NCI-H2196 treated with DMSO at 0.1 percent for 48 hours (cell line): ENCODE results near the gene USP17L29.
"Not testable (repeated sequence)": the region's sequence is repeated elsewhere in the genome, so short reads cannot be mapped to it uniquely, and the experiment has no call there.

Experiments
- DNase-seq: peaks from one replicate; lab custom pipeline; 2025; ENCODE audit not compliant: unreplicated experiment; lab: John Stamatoyannopoulos, UW

Gene USP17L29, protein sequence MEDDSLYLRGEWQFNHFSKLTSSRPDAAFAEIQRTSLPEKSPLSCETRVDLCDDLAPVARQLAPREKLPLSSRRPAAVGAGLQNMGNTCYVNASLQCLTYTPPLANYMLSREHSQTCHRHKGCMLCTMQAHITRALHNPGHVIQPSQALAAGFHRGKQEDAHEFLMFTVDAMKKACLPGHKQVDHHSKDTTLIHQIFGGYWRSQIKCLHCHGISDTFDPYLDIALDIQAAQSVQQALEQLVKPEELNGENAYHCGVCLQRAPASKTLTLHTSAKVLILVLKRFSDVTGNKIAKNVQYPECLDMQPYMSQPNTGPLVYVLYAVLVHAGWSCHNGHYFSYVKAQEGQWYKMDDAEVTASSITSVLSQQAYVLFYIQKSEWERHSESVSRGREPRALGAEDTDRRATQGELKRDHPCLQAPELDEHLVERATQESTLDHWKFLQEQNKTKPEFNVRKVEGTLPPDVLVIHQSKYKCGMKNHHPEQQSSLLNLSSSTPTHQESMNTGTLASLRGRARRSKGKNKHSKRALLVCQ

DNA sequence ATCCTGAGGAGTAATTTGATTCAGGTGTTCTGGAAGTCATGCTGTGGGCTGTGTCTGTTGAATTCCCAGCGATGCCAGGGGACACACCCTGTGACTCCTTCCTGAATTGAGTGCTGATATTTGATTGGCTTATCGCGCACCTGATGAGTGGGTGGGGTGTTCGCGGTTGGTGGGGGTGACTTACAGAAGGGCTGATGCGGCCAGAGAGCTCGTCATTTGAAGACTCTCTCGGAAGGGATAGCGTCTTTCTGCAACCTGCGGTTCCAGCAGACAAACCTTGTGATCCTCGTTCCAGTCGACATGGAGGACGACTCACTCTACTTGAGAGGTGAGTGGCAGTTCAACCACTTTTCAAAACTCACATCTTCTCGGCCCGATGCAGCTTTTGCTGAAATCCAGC, at the start of gene USP17L29:
Gene USP17L29 (plus strand): TSS at position 301 of the 400 bp plus-strand sequence. CDS start 0 bp downstream, at position 301.
- DNase-seq: not testable (repeated sequence)

DNA sequence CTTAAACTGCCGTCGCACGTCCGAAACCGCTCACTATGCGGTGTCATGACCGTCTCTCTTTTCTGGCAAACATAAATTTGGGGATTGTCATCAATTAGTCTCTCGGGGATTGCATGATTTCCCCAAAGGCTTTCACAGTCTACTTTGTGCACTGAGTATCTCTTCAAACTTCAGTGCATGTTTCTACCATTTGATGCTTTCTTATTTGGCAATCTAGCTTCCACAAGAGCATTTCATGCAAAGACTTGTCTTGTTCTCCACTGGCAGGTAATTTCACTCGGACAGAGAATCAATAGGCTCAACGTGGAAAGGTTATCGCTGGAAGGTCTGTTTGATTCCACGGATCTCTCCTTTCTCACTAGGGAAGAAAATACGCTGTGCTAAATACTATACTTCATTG, 29.2 kb upstream of the USP17L29 start:
- DNase-seq: not testable (repeated sequence)

DNA sequence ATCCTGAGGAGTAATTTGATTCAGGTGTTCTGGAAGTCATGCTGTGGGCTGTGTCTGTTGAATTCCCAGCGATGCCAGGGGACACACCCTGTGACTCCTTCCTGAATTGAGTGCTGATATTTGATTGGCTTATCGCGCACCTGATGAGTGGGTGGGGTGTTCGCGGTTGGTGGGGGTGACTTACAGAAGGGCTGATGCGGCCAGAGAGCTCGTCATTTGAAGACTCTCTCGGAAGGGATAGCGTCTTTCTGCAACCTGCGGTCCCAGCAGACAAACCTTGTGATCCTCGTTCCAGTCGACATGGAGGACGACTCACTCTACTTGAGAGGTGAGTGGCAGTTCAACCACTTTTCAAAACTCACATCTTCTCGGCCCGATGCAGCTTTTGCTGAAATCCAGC, 28.6 kb upstream of the USP17L29 start, which contains the start of gene USP17L24:
Gene USP17L24 (plus strand): TSS at position 301 of the 400 bp plus-strand sequence. CDS start 0 bp downstream, at position 301.
- DNase-seq: not testable (repeated sequence)

DNA sequence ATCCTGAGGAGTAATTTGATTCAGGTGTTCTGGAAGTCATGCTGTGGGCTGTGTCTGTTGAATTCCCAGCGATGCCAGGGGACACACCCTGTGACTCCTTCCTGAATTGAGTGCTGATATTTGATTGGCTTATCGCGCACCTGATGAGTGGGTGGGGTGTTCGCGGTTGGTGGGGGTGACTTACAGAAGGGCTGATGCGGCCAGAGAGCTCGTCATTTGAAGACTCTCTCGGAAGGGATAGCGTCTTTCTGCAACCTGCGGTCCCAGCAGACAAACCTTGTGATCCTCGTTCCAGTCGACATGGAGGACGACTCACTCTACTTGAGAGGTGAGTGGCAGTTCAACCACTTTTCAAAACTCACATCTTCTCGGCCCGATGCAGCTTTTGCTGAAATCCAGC, 23.8 kb upstream of the USP17L29 start, which contains the start of gene USP17L25:
Gene USP17L25 (plus strand): TSS at position 301 of the 400 bp plus-strand sequence. CDS start 0 bp downstream, at position 301.
- DNase-seq: not testable (repeated sequence)

DNA sequence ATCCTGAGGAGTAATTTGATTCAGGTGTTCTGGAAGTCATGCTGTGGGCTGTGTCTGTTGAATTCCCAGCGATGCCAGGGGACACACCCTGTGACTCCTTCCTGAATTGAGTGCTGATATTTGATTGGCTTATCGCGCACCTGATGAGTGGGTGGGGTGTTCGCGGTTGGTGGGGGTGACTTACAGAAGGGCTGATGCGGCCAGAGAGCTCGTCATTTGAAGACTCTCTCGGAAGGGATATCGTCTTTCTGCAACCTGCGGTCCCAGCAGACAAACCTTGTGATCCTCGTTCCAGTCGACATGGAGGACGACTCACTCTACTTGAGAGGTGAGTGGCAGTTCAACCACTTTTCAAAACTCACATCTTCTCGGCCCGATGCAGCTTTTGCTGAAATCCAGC, 19.1 kb upstream of the USP17L29 start, which contains the start of gene USP17L26:
Gene USP17L26 (plus strand): TSS at position 301 of the 400 bp plus-strand sequence. CDS start 0 bp downstream, at position 301.
- DNase-seq: not testable (repeated sequence)

DNA sequence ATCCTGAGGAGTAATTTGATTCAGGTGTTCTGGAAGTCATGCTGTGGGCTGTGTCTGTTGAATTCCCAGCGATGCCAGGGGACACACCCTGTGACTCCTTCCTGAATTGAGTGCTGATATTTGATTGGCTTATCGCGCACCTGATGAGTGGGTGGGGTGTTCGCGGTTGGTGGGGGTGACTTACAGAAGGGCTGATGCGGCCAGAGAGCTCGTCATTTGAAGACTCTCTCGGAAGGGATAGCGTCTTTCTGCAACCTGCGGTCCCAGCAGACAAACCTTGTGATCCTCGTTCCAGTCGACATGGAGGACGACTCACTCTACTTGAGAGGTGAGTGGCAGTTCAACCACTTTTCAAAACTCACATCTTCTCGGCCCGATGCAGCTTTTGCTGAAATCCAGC, 14.3 kb upstream of the USP17L29 start, which contains the start of gene USP17L5:
Gene USP17L5 (plus strand): TSS at position 301 of the 400 bp plus-strand sequence. CDS start 0 bp downstream, at position 301.
- not testable (repeated sequence) for DNase-seq

DNA sequence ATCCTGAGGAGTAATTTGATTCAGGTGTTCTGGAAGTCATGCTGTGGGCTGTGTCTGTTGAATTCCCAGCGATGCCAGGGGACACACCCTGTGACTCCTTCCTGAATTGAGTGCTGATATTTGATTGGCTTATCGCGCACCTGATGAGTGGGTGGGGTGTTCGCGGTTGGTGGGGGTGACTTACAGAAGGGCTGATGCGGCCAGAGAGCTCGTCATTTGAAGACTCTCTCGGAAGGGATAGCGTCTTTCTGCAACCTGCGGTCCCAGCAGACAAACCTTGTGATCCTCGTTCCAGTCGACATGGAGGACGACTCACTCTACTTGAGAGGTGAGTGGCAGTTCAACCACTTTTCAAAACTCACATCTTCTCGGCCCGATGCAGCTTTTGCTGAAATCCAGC, 9.6 kb upstream of the USP17L29 start, which contains the start of gene USP17L27:
Gene USP17L27 (plus strand): TSS at position 301 of the 400 bp plus-strand sequence. CDS start 0 bp downstream, at position 301.
- DNase-seq: not testable (repeated sequence)

DNA sequence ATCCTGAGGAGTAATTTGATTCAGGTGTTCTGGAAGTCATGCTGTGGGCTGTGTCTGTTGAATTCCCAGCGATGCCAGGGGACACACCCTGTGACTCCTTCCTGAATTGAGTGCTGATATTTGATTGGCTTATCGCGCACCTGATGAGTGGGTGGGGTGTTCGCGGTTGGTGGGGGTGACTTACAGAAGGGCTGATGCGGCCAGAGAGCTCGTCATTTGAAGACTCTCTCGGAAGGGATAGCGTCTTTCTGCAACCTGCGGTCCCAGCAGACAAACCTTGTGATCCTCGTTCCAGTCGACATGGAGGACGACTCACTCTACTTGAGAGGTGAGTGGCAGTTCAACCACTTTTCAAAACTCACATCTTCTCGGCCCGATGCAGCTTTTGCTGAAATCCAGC, 4.8 kb upstream of the USP17L29 start, which contains the start of gene USP17L28:
Gene USP17L28 (plus strand): TSS at position 301 of the 400 bp plus-strand sequence. CDS start 0 bp downstream, at position 301.
- not testable (repeated sequence) for DNase-seq

DNA sequence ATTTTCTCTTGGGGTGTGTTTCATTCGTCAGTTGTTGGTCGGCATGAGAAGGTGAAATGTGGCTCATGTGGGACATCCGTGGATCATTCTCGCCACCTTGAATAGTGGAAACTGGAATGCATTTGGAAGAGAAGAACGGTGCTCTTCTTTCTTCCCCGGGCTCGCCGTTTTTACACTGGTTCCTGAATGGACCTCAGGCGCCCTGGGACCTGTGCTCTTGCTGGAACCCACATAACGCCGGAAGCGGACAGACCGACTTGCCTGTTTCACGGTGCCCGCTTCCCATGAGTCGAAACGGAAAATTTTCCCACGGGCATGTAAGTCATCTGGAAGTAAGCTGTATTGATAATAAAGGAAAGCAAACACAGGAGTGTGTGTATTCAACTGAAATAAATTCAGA, 2.6 kb upstream of the USP17L29 start:
- DNase-seq: not testable (repeated sequence)

DNA sequence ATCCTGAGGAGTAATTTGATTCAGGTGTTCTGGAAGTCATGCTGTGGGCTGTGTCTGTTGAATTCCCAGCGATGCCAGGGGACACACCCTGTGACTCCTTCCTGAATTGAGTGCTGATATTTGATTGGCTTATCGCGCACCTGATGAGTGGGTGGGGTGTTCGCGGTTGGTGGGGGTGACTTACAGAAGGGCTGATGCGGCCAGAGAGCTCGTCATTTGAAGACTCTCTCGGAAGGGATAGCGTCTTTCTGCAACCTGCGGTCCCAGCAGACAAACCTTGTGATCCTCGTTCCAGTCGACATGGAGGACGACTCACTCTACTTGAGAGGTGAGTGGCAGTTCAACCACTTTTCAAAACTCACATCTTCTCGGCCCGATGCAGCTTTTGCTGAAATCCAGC, 9.4 kb downstream of the USP17L29 start, which contains the start of gene USP17L30:
Gene USP17L30 (plus strand): TSS at position 301 of the 400 bp plus-strand sequence. CDS start 0 bp downstream, at position 301.
- not testable (repeated sequence) for DNase-seq

DNA sequence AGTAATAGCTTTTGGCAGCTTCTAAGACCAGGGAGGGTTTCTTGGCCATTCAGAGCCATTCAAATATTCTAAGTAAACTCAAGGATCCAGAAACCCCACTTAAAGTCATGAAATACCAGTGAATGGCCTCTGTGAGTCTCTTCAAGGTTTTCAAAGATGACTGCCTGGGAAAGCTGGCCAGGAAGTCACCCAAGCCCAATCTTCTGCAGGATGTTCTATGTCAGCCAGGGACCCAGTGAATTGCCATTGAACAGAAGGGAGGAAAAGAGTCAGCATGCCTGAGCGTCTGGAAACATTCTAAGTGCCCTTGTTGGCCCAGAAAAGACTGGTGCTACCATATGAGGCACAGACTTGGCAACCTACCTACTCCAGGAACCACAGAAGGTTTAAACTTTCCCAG, 26.4 kb downstream of the USP17L29 start:
- not testable (repeated sequence) for DNase-seq

DNA sequence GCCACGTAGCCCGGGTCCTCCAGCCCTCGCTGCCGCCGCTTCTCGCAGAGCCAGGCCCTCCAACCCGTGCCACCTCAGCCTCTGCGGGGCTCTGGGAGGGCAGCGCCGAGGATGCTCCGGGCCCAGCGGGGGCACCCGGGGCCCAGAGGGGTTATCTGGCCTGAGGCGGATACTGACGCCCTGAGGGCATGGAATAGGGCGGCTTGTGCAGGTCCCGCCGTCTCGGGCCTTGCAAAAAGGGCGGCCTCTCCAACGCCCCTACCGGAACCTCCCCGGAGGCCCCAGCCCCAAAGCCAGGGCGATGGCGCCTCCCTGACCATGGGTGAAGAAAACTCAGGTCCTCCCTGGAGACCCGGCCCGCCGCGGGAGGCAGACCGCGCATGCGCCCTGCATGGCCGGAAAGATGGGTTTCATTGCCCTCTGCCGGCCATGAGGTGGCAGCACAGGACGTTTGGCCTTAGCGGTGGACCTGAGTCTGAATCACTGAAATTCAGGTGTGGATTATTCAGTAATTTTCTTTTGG, 27.6 kb downstream of the USP17L29 start:
- not testable (repeated sequence) for DNase-seq

DNA sequence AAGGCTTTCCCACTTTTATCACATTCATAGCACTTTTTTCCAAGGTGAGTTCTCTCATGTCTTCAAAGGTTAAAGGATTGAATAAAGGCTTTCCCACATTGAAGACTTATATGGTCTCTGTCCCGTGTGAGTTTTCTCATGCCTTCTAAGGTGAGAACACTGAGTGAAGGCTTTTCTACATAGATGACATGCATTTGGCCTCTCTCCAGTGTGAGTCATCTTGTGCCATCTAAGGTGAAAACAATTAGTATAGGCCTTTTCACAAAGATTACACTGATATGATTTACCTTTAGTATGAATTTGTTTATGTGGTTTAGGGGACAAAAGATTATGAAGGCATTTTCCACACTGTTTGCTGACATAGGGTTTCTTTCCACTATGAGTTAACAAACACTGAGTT, 30.7 kb downstream of the USP17L29 start:
- DNase-seq: no peak

DNA sequence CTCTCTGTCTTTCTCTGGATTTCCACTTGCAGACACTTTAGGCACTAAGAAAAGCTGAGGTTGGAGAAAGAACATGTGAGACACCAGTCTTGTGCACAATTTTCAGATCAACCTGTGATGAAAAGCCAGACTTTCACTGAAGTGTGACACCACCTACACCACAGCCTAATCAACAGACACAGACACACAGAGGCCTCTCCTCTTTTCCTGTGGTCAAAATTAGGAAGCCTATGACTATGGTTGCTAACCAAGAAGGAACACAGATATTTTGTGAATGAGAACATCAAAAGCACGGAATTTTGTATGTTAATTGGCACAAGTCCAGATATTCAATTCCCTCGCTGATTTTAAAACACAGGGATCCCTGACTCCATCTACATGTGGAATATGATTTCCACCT, 35.6 kb downstream of the USP17L29 start:
- DNase-seq: not testable (repeated sequence)
